ES-I3 (cell line): Measurements from ENCODE around the gene BIN2.

Experiments used
- H3K36me3 ChIP-seq: 2 replicates; pipeline ENCODE4 v1.6.1; 2013; ENCODE audit warnings: mild to moderate bottlenecking, low read length, control low read depth, moderate library complexity; ENCODE audit not compliant: insufficient read depth
- H3K4me1 ChIP-seq: 2 replicates; pipeline ENCODE4 v1.6.1; 2013; ENCODE audit warnings: mild to moderate bottlenecking, control low read depth, low read length; ENCODE audit not compliant: insufficient read depth
- H3K9ac ChIP-seq: 2 replicates; pipeline ENCODE4 v1.6.1; 2013; ENCODE audit warnings: low read depth, mild to moderate bottlenecking, low read length, moderate library complexity
- H3K9me3 ChIP-seq: 2 replicates; pipeline ENCODE4 v1.6.1; 2013; ENCODE audit warnings: mild to moderate bottlenecking, low read length, moderate library complexity; ENCODE audit not compliant: control insufficient read depth, insufficient read depth

The BIN2 gene

GRCh38 chr12:51242876-51243275 lies 81.1 kb downstream of the BIN2 start:
- peaks cover 11% of the 10 kb centered on the region for H3K36me3 ChIP-seq
- peaks cover 20% of the 10 kb centered on the region for H3K4me1 ChIP-seq
- no peak overlapping the region for H3K9ac ChIP-seq
- no peaks in the 10 kb centered on the region for H3K9me3 ChIP-seq

- Histone ChIP-seq H3K4me1 (peaks cover 13% of the 10 kb centered on the region), H3K9ac (no peak overlapping the region), H3K36me3 (peaks cover 11% of the 10 kb centered on the region), H3K9me3 (no peaks in the 10 kb centered on the region)
Measured at GRCh38 chr12:51242120-51242519, 81.9 kb downstream of the BIN2 start.

- Histone ChIP-seq H3K9me3 (no peaks in the 10 kb centered on the region), H3K4me1 (peaks cover 1% of the 10 kb centered on the region), H3K36me3 (peaks cover 10% of the 10 kb centered on the region), H3K9ac (no peak overlapping the region)
Measured at GRCh38 chr12:51240971-51241370, 83.0 kb downstream of the BIN2 start.

- H3K9ac ChIP-seq: peak within 1 kb of the TSS; percentile 100
- H3K36me3 ChIP-seq: peaks cover 9% of the 10 kb centered on the region
- H3K9me3 ChIP-seq: no peaks in the 10 kb centered on the region
- no peaks in the 10 kb centered on the region for H3K4me1 ChIP-seq
Measured at GRCh38 chr12:51238510-51239334, 85.3 kb downstream of the BIN2 start, which contains the start of gene DAZAP2. DAZAP2 (plus strand) TSS chr12:51238826; CDS start chr12:51238908, 82 bp downstream.

- Histone ChIP-seq H3K4me1 (no peaks in the 10 kb centered on the region), H3K9ac (peak overlapping the region; percentile 100), H3K9me3 (no peaks in the 10 kb centered on the region), H3K36me3 (peaks cover 8% of the 10 kb centered on the region)
Measured at GRCh38 chr12:51238037-51238509, 85.9 kb downstream of the BIN2 start.

- Histone ChIP-seq H3K9me3 (no peaks in the 10 kb centered on the region), H3K36me3 (no peaks in the 10 kb centered on the region; the same call in 1 of the 2 replicates), H3K4me1 (no peaks in the 10 kb centered on the region), H3K9ac (no peak overlapping the region)
Measured at GRCh38 chr12:51234530-51234929, 89.4 kb downstream of the BIN2 start.

- H3K36me3 ChIP-seq: no peaks in the 10 kb centered on the region; the same call in 1 of the 2 replicates
- H3K9ac ChIP-seq: no peak overlapping the region
- no peaks in the 10 kb centered on the region for H3K9me3 ChIP-seq
- H3K4me1 ChIP-seq: no peaks in the 10 kb centered on the region
Measured at GRCh38 chr12:51232642-51233041, 91.3 kb downstream of the BIN2 start.
